Activated effector memory CD4-positive, alpha-beta T cell treated with Interleukin-2 at 50 U/mL for 16 hours (primary cell): ENCODE results near the gene APOBEC3B.
"Not testable (repeated sequence)": the region's sequence is repeated elsewhere in the genome, so short reads cannot be mapped to it uniquely, and the experiment has no call there.

Experiments used
- DNase-seq: peaks from one replicate; pipeline ENCODE4 v3.0.0-alpha.2; 2020

The APOBEC3B gene

DNA sequence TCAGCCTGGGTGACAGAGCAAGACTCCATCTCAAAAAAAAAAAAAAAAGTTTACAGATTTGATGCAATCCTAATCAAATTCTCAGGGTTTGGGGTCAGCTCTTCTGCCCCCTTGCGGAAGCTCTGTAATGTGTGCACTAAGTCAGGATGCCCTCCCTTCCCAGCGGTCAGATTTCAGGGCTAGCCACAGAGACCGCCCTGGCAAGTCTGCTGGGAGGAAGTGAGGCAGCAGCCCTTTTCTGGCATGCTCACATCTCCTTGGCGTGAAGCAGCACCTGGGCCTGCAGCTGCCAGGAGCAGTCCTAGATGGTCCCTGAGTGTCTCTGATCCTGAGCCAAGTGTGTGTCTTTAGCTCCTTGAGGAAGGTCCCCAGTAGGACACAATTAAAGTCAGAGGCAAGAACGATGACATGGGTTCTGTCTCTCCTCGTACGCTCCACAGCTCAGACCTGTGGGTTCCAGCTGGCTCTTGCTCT, 21.1 kb downstream of the APOBEC3B start:
- DNase-seq, result peak; percentile 66

- no peak for DNase-seq
Measured at GRCh38 chr22:39007177-39007576, 25.0 kb downstream of the APOBEC3B start.

- DNase-seq, result not testable (repeated sequence)
Measured at GRCh38 chr22:39008271-39008850, 26.2 kb downstream of the APOBEC3B start.

- DNase-seq, result no peak
Measured at GRCh38 chr22:39010946-39011345, 28.8 kb downstream of the APOBEC3B start.

DNA sequence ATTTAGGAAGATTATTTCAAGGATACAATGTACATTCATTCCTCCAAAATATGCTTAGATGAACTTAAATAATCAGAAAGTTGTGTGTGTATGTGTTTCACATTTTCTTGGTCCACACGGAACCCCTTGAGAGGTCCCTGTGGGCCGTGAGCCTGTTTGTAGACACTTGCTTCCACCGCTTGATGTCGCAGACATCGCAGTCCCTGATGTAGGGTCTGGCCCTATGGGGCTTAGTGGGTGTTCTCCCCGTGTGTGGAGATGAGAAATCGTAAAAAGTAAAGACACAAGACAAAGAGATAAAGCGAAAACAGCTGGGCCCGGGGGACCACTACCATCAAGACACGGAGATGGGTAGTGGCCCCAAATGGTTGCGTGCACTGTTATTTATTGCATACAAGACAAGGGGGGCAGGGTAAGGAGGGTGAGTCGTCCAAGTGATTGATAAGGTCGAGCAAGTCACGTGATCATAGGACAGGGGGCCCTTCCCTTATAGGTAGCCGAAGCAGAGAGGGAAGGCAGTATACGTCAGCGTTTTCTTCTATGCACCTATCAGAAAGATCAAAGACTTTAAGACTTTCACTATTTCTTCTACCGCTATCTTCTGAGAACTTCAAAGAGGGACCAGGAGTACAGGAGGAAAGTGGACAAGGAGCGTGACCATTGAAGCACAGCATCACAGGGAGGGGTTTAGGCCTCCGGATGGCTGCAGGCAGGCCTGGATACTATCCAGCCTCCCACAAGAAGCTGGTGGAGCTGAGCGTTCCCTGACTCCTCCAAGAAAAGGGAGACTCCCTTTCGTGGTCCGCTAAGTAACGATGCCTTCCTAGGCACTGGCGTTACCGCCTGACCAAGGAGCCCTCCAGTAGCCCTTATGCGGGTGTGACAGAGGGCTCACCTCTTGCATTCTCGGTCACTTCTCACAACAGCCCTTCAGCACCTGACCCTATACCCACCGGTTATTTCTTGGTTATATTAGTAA, 30.7 kb downstream of the APOBEC3B start:
- no peak for DNase-seq

GRCh38 chr22:39013561-39013941, 31.4 kb downstream of the APOBEC3B start:
- not testable (repeated sequence) for DNase-seq

GRCh38 chr22:39013942-39014722, 32.0 kb downstream of the APOBEC3B start, which contains the start of gene APOBEC3C:
Gene APOBEC3C (plus strand): TSS chr22:39014257. CDS start chr22:39014363, 106 bp downstream.
- peak; percentile 73 for DNase-seq

- DNase-seq, result not testable (repeated sequence)
Measured at GRCh38 chr22:39014723-39015121, 32.6 kb downstream of the APOBEC3B start.

GRCh38 chr22:39016592-39016991, 34.4 kb downstream of the APOBEC3B start:
- no peak for DNase-seq

DNA sequence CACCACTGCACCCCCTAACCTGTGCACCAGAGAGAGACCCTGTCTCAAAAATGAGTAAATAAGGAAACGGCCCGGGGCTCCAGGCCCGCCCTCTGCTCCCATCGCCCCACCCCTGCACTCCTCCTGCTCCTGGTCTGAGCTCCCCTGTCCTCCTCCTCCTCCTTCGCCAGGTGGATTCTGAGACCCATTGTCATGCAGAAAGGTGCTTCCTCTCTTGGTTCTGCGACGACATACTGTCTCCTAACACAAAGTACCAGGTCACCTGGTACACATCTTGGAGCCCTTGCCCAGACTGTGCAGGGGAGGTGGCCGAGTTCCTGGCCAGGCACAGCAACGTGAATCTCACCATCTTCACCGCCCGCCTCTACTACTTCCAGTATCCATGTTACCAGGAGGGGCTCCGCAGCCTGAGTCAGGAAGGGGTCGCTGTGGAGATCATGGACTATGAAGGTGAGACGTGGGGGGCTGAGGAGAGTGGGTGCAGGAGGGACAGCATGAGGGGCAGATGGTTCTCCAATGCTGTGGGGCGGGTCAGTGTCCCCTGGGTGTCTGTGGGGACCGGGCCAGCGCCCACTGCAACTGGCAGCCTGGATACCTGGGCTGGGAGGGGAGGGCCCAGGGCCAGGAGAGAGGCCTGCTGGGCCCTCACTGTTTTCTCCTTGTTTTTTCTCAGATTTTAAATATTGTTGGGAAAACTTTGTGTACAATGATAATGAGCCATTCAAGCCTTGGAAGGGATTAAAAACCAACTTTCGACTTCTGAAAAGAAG, 35.6 kb downstream of the APOBEC3B start:
- no peak for DNase-seq

DNA sequence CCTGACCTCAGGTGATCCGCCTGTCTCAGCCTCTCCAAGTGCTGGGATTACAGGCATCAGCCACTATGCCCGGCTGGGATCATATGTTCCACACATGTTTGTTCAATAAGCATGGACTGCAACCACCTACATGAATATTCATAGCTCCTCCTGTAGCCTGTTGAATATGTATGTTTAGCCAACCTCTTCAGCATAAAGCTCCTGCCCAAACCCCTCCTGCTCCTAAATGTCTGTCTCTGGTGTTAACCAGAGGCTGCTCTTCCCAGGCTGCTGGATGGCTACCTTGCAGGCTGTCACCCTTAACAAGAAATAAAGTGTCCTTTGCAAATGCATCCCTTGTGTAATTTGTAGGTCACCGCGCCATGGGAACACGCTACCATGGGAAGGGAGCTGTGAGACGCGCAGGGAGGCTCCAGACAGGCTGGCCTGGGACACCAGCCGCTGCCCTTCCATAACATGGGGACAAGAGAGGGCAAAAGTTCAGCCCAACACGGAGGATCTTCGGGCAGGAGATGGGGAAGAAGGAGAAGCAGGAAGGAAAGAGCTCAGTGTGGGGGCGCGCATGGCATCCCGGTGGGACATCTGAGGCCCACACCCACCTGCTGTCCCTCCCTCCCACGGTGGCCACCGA, 38.0 kb downstream of the APOBEC3B start:
- DNase-seq, result not testable (repeated sequence)

DNA sequence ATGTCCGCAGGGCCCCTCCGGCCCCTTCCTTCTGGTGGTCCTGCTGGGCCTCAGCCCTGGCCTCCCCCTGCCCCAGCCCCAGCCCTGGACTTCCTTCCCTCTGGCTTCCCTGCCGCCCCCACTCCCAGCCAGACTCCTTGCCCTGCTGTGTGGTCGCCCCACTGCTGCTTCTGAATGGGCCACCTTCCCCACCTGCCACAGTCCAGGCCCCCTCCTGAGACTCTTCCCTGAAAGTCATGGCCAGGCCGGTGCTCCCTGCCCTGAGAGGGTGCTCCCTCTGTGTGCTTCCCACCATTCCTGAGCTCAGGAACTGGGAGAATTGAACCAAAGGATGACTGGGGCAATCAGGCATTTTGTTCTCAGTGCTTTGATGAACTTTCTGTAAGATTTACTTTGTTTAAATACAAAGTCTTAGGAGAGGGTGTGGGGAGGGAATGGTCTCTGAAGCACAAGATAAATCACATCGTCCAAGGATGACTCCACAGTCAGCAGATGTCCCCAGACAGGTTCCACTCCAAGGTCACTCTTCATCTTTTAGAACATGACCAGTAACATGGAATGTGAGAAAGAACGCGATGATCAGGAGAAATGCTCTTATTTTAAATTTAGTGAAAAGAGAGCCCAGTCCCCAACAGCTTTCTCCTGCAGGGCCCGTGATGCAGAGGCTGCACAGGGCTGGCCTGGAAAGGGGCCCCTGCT, 39.6 kb downstream of the APOBEC3B start:
- no peak for DNase-seq

GRCh38 chr22:39024519-39025308, 42.6 kb downstream of the APOBEC3B start:
- DNase-seq, result peak; percentile 18

DNA sequence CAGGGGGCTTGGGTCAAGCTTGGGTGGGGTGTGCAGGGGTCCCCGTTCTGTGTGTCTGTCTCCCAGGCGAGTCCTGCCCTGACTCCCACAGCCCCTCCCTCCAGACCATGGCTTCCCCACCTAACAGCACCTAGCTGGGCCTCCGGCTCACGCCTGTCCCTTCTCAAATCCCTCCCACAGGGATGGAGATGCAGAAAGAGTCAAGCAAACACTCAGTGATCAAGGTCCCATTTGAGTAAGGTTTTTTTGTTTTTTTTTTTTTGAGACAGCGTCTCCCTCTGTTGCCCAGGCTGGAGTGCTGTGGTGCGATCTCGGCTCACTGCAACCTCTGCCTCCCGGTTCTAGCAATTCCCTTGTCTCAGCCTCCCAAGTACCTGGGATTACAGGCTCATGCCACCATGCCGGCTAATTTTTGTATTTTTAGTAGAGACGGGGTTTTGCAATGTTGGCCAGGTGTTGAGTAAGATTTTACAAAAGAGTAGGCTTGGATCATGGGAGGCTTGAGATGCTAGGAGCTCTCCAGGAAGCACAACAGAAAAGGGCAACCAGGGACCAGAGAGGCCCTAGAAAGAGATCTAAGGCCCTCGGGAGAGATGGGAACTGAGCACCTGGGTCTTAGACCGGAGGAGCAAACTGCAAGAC, 44.5 kb downstream of the APOBEC3B start:
- DNase-seq, result no peak

- DNase-seq, result no peak
Measured at GRCh38 chr22:39027717-39028116, 45.6 kb downstream of the APOBEC3B start.

GRCh38 chr22:39028281-39028680, 46.1 kb downstream of the APOBEC3B start:
- no peak for DNase-seq

DNA sequence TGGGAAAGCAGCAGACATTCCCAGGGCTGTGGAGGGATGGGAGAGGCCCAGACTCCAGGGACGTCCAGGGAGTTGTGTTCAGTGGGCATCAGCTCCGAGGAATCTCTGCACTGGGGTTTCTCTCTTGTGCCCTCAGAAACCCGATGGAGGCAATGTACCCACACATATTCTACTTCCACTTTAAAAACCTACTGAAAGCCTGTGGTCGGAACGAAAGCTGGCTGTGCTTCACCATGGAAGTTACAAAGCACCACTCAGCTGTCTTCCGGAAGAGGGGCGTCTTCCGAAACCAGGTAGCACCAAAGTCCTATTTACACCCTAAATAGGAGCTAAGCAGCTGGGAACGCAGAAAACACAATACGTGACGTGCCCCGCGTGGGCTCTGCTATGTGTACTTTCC, 47.1 kb downstream of the APOBEC3B start:
- DNase-seq, result no peak

GRCh38 chr22:39030705-39031104, 48.6 kb downstream of the APOBEC3B start:
- no peak for DNase-seq

GRCh38 chr22:39031434-39032295, 49.5 kb downstream of the APOBEC3B start:
- DNase-seq, result not testable (repeated sequence)
